Transverse colon (tissue), 4 donors: Measurements from ENCODE around the gene ITGB7. TPM values are rescaled to one million over a fixed set of nuclear protein-coding genes. Genes with fewer than 3 reads are reported as not detected.

ENCODE experiments used
- DNase-seq: peaks from one replicate; pipeline ENCODE4 v3.0.0-alpha.2; 2019
- H3K27ac ChIP-seq, 4 donors: fragments of 200-600 bp; sonication (generic); 2 replicates each; pipeline ENCODE4 v1.5.1; 2016 to 2018; ENCODE audit warnings: inconsistent platforms in 4 of 4
- H3K27me3 ChIP-seq: fragments of 200-600 bp; sonication (generic); 2 replicates; pipeline ENCODE4 v1.5.1; 2017; ENCODE audit warnings: inconsistent platforms
- H3K36me3 ChIP-seq, 4 donors: fragments of 200-600 bp; sonication (generic); 2 replicates each; pipeline ENCODE4 v1.5.1; 2017 to 2019; ENCODE audit warnings: inconsistent platforms in 4 of 4
- H3K4me1 ChIP-seq, 4 donors: fragments of 200-600 bp; sonication (generic); 2 replicates each; pipeline ENCODE4 v1.5.1; 2017 to 2020; ENCODE audit warnings: inconsistent platforms in 4 of 4
- H3K4me3 ChIP-seq, 4 donors: fragments of 200-600 bp; sonication (generic); 1 replicate in 1 of 4; 2 replicates in 3 of 4; pipeline versions ENCODE4 v1.5.1 to v1.6.1; 2017 to 2019; ENCODE audit warnings: inconsistent platforms in 4 of 4
- H3K9me3 ChIP-seq, 2 donors: fragments of 200-600 bp; sonication (generic); 2 replicates each; pipeline ENCODE4 v1.5.1; 2017 to 2019; ENCODE audit warnings: inconsistent platforms in 2 of 2
- CTCF ChIP-seq, 5 experiments: fragments of 200-600 bp in 3 of 5; fragments of 450-650 bp in 2 of 5; sonication (generic) in 3 of 5; IDR thresholded peaks; 1 replicate in 2 of 5; 2 replicates in 3 of 5; pipeline ENCODE4 v1.5.1; 2016 to 2017; ENCODE audit warnings: antibody characterized with exemption in 5 of 5, inconsistent platforms in 3 of 5, mild to moderate bottlenecking in 2 of 5, moderate library complexity in 1 of 5
- POLR2A ChIP-seq: fragments of 450-650 bp; IDR thresholded peaks from one replicate; pipeline ENCODE4 v1.6.1; 2016; ENCODE audit warnings: antibody characterized with exemption, mild to moderate bottlenecking, moderate library complexity
- POLR2AphosphoS5 ChIP-seq, 3 donors: sonication (generic); formaldehyde crosslinking; IDR thresholded peaks; one replicate each; pipeline ENCODE4 v1.6.1; 2016; ENCODE audit warnings: antibody characterized with exemption in 3 of 3
- WGBS, 2 donors: methylation state at CpG; one replicate each; pipeline ENCODE4 v1.1.5; 2018; ENCODE audit warnings: low coverage in 1 of 2; 5-methylcytosine and 5-hydroxymethylcytosine counted together
- in situ Hi-C, 4 donors: fragments of 200-750 bp; cut with MboI; loops; one replicate each; pipeline versions ENCODE4 v1.15.0 to v1.15.1; 2017; ENCODE audit warnings: low sequenced_read_pairs in 3 of 4, low pct_ligation_motif_present in 1 of 4, low pct_unique_long_range_greater_than_20kb in 1 of 4
- intact Hi-C: fragments of 100-400 bp; cut with DNase I; formaldehyde crosslinking; loops from one replicate; pipeline ENCODE4 v1.15.1; 2023; ENCODE audit warnings: low total_unique reads
- total RNA-seq, 4 donors: library from RNA; depleted of rRNA; stranded (reverse); fragments of >200 nt; gene quantifications; one replicate each; pipeline ENCODE4 v1.1.0, GENCODE V29; 2016

Gene ITGB7
- total RNA-seq, 4 donors from 2014 or later = 0.60 to 8.3 (median 2.9) TPM

- no peaks in the 10 kb centered on the region for H3K9me3 ChIP-seq
- H3K27me3 ChIP-seq = no peaks in the 10 kb centered on the region
- H3K36me3 ChIP-seq = no peaks in the 10 kb centered on the region
- TF ChIP-seq CTCF (IDR thresholded peaks at IDR 0.05) = no peak
- TF ChIP-seq POLR2AphosphoS5 (IDR thresholded peaks at IDR 0.05) = peak; percentile 43 to 68 (median 56)
- in situ Hi-C loops = no loop called here
- 1% methylated on average over 27 of the region's 42 CpGs; no CpG with 5 or more reads in 1 of the 2 donors for WGBS, 2 donors
- intact Hi-C loops = no loop called here
- peaks cover 62 to 77% (median 66%) of the 10 kb centered on the region in 4 donors for H3K4me1 ChIP-seq
- peak; percentile 92 for DNase-seq
- H3K4me3 ChIP-seq = peak overlapping the region; percentile 12 to 74 (median 56)
- H3K27ac ChIP-seq = peak overlapping the region; percentile 98 to 100 (median 99)
These were observed 13.7 kb upstream of the ITGB7 start for GRCh38 chr12:53220694-53221202.

- 0% methylated on average over 10 to 44 of the region's 53 CpGs for WGBS, 2 donors
- no peaks in the 10 kb centered on the region for H3K27me3 ChIP-seq
- DNase-seq = peak; percentile 77
- H3K36me3 ChIP-seq = no peaks in the 10 kb centered on the region
- peak overlapping the region; percentile 55 to 74 (median 62) for H3K4me3 ChIP-seq
- H3K27ac ChIP-seq = peak overlapping the region; percentile 98 to 100 (median 99)
- intact Hi-C loops (loop anchor here (2.0 to 5.0 kb wide), 2 partner anchors 31 to 67 kb away; no protein-coding TSS in a partner anchor), in situ Hi-C loops (loop anchor here in 2 of 4 donors (10.0 kb wide), 1 partner anchor 65 kb away; no protein-coding TSS in a partner anchor)
- H3K9me3 ChIP-seq = no peaks in the 10 kb centered on the region
- H3K4me1 ChIP-seq = peaks cover 56 to 73% (median 66%) of the 10 kb centered on the region in 4 donors
- no peak for TF ChIP-seq CTCF (IDR thresholded peaks at IDR 0.05)
- peak in 1 of 3 donors; percentile 34 for TF ChIP-seq POLR2AphosphoS5 (IDR thresholded peaks at IDR 0.05)
These were observed 13.1 kb upstream of the ITGB7 start for GRCh38 chr12:53219956-53220693.

GRCh38 chr12:53219292-53219955 is 12.4 kb upstream of the ITGB7 start:
- peak overlapping the region; percentile 55 to 74 (median 62) for H3K4me3 ChIP-seq
- no peaks in the 10 kb centered on the region for H3K27me3 ChIP-seq
- in situ Hi-C loops = loop anchor here in 2 of 4 donors (10.0 kb wide), 1 partner anchor 65 kb away; no protein-coding TSS in a partner anchor
- no peaks in the 10 kb centered on the region for H3K36me3 ChIP-seq
- WGBS, 2 donors = 0 to 3% methylated on average over 1 to 27 of the region's 27 CpGs
- no peaks in the 10 kb centered on the region for H3K9me3 ChIP-seq
- H3K27ac ChIP-seq = peak overlapping the region; percentile 98 to 100 (median 99)
- intact Hi-C loops = loop anchor here (2.0 to 5.0 kb wide), 2 partner anchors 31 to 68 kb away; no protein-coding TSS in a partner anchor
- TF ChIP-seq POLR2AphosphoS5 (IDR thresholded peaks at IDR 0.05) = peak in 1 of 3 donors; percentile 6
- no peak for TF ChIP-seq POLR2A
- no peak for TF ChIP-seq CTCF (IDR thresholded peaks at IDR 0.05)
- DNase-seq = no peak
- H3K4me1 ChIP-seq = peaks cover 49 to 66% (median 60%) of the 10 kb centered on the region in 4 donors
